ENCODE measurements around the gene C4orf50. TPM values are rescaled to one million over a fixed set of nuclear protein-coding genes. Genes with fewer than 3 reads are reported as not detected.

The C4orf50 gene
- total and polyA plus RNA-seq, 7 donors = not detected

DNA sequence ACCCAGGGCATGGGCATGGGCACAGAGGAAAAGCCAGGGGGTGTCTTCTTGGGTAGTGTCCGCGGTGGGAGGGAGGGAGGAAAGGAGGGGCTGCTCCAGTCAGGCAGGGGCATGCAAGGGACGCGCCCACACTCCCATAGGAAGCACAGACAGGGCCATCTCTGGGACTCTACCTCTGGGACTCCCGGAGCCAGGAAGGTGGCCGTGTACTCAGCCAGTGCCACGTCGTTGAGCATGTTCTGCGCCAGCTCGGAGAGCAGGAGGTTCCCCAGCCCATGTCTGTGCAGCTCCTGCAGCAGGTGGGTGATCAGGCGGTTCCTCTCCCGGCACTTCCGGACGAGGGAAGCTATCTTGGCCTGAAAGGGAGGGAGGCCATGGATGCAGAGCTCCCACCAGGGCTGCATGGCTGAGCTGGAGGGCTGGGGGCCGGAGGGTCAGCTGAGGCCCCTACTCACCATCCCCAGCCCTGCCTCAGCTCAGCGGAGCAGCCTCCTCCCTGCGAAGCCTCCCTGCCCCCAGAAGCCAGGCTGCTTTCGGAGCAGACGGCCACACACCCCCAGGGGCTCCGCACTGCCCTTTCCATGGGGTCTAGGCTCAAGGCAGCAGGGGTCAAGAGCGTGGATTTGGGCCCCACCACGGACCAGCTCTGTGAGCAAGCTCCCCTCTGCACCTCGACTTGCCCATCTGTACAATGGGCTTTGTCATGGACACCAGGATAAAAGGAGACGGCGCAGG lies 44.6 kb downstream of the C4orf50 start:
- DNase-seq = no peak
- intact Hi-C loops (cut with DNase I) = loop anchor here in 1 of 2 donors (10.0 kb wide), 1 partner anchor 149 kb away; no protein-coding TSS in a partner anchor
- no peak overlapping the region for H3K4me3 ChIP-seq
- H3K36me3 ChIP-seq (ENCODE audit: insufficient read depth in 1 of 2, low read depth in 1 of 2) = no peaks in the 10 kb centered on the region
- no peaks in the 10 kb centered on the region for H3K4me1 ChIP-seq
- TF ChIP-seq CTCF (IDR thresholded peaks at IDR 0.05) = no peak
- no peaks in the 10 kb centered on the region for H3K9me3 ChIP-seq
- no peak overlapping the region for H3K27ac ChIP-seq
- 72 to 77% (median 76%) methylated on average over 25 of the region's 25 CpGs for WGBS, 3 donors
- H3K27me3 ChIP-seq (ENCODE audit: insufficient read depth in 3 of 3, low read length in 2 of 3) = peaks cover 0 to 29% (median 6%) of the 10 kb centered on the region in 3 donors
- ATAC-seq = no peak

DNA sequence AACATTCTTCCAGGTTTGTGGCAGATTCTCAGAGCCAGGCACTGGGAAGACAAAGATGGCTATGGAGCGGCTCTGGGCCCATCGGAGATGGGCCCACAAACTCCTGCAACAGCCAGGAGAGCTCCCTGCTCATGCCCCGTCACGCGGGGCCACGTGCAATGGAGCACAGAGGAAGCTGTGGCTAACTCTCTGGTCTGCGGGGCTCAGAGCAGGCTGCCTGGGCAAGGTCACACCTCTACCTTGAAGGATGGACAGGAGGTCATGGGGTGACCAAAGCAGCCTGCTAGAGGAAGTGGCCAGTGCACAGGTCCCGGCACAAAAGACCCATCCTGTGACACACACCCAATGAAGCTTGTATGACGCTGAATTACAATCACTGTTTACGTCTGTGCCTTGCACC lies 45.2 kb downstream of the C4orf50 start:
- 69 to 74% (median 70%) methylated on average over 10 of the region's 10 CpGs for WGBS, 3 donors
- Histone ChIP-seq H3K9me3 (no peaks in the 10 kb centered on the region), H3K4me3 (no peak overlapping the region), H3K36me3 (ENCODE audit: insufficient read depth in 1 of 2, low read depth in 1 of 2) (no peaks in the 10 kb centered on the region), H3K27me3 (ENCODE audit: insufficient read depth in 3 of 3, low read length in 2 of 3) (peaks cover 0 to 25% (median 6%) of the 10 kb centered on the region in 3 donors), H3K27ac (no peak overlapping the region), H3K4me1 (no peaks in the 10 kb centered on the region)
- DNase-seq = no peak
- TF ChIP-seq CTCF (IDR thresholded peaks at IDR 0.05) = no peak
- no peak for ATAC-seq
- intact Hi-C loops (cut with DNase I) = loop anchor here in 1 of 2 donors (10.0 kb wide), 1 partner anchor 148 kb away; no protein-coding TSS in a partner anchor

- Histone ChIP-seq H3K4me1 (no peaks in the 10 kb centered on the region), H3K36me3 (ENCODE audit: insufficient read depth in 1 of 2, low read depth in 1 of 2) (no peaks in the 10 kb centered on the region), H3K27ac (no peak overlapping the region), H3K9me3 (no peaks in the 10 kb centered on the region), H3K27me3 (ENCODE audit: insufficient read depth in 3 of 3, low read length in 2 of 3) (peaks cover 0 to 21% (median 6%) of the 10 kb centered on the region in 3 donors), H3K4me3 (no peak overlapping the region)
- intact Hi-C loops (cut with DNase I) = loop anchor here in 1 of 2 donors (10.0 kb wide), 1 partner anchor 148 kb away; no protein-coding TSS in a partner anchor
- ATAC-seq (no peak), DNase-seq (no peak)
- TF ChIP-seq CTCF (IDR thresholded peaks at IDR 0.05) = no peak
- WGBS, 3 donors = 76 to 83% (median 77%) methylated on average over 11 of the region's 11 CpGs
Observed at GRCh38 chr4:5972571-5972970, 45.7 kb downstream of the C4orf50 start.

DNA sequence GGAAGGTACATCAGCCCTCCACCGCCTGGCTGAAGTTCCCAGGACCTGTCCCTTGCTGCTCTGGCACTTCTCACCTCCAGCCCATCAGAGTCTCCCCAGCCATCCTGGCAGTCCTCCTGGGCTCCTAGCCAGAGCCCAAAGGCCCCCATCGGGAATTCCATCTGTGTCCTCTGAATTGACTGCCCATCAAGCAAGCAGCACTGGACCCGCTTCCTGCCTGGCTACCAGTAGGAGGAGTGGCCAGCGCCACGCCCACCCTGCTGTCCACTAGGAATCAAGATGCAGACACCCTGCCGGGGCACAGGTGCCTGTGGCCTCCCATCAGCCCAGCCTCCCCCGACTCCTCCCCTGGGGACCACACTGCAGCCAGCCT lies 47.2 kb downstream of the C4orf50 start:
- TF ChIP-seq CTCF (IDR thresholded peaks at IDR 0.05) = no peak

More for the DNA sequence above, 47.2 kb downstream of the C4orf50 start:
- intact Hi-C loops (cut with DNase I) = loop anchor here in 1 of 2 donors (10.0 kb wide), 1 partner anchor 146 kb away; no protein-coding TSS in a partner anchor
- H3K36me3 ChIP-seq (ENCODE audit: insufficient read depth in 1 of 2, low read depth in 1 of 2) = no peaks in the 10 kb centered on the region
- no peak overlapping the region for H3K27ac ChIP-seq
- H3K4me1 ChIP-seq = no peaks in the 10 kb centered on the region
- DNase-seq = no peak
- H3K27me3 ChIP-seq (ENCODE audit: insufficient read depth in 3 of 3, low read length in 2 of 3) = peaks cover 0 to 18% (median 6%) of the 10 kb centered on the region in 3 donors
- ATAC-seq = no peak
- H3K9me3 ChIP-seq = no peaks in the 10 kb centered on the region
- no peak overlapping the region for H3K4me3 ChIP-seq
- WGBS, 3 donors = 40 to 46% (median 42%) methylated on average over 7 of the region's 7 CpGs
